Osteoblast (primary cell): ENCODE data around the gene FAT4. TPM values are rescaled to one million over a fixed set of nuclear protein-coding genes. Genes with fewer than 3 reads are reported as not detected.

ENCODE experiments used
- DNase-seq: peaks from one replicate; pipeline ENCODE4 v3.0.0; 2011; ENCODE audit warnings: low spot score, mixed read lengths; ENCODE audit not compliant: insufficient read length; ENCODE audit errors: missing footprints
- H2AFZ ChIP-seq: 2 replicates; pipeline ENCODE4 v1.6.0; 2011; ENCODE audit warnings: mild to moderate bottlenecking, low read length
- H3K27ac ChIP-seq: 2 replicates; pipeline ENCODE4 v1.5.1; 2011; ENCODE audit warnings: mild to moderate bottlenecking, low read depth, low read length, moderate library complexity
- H3K27me3 ChIP-seq: 2 replicates; pipeline ENCODE4 v1.6.0; 2012; ENCODE audit warnings: mild to moderate bottlenecking, control low read depth, inconsistent platforms, low read length, moderate library complexity; ENCODE audit not compliant: insufficient read depth
- H3K36me3 ChIP-seq: 2 replicates; pipeline ENCODE4 v1.5.1; 2011; ENCODE audit warnings: mild to moderate bottlenecking, low read length, control low read depth, moderate library complexity; ENCODE audit not compliant: insufficient read depth
- H3K4me1 ChIP-seq: 2 replicates; pipeline ENCODE4 v1.5.1; 2011; ENCODE audit warnings: mild to moderate bottlenecking, low read length, control low read depth, moderate library complexity; ENCODE audit not compliant: insufficient read depth
- H3K4me2 ChIP-seq: 2 replicates; pipeline ENCODE4 v1.6.0; 2011; ENCODE audit warnings: mild to moderate bottlenecking, low read length; ENCODE audit not compliant: insufficient read depth
- H3K4me3 ChIP-seq: fragments of 200-600 bp; sonication (generic); 3 replicates; pipeline ENCODE4 v1.5.1; 2012; ENCODE audit warnings: mild to moderate bottlenecking, low read length, inconsistent platforms; ENCODE audit not compliant: insufficient read depth
- H3K79me2 ChIP-seq: 2 replicates; pipeline ENCODE4 v1.6.0; 2012; ENCODE audit warnings: mild to moderate bottlenecking, low read length, control low read depth, inconsistent platforms; ENCODE audit not compliant: insufficient read depth
- H3K9me3 ChIP-seq: 2 replicates; pipeline ENCODE4 v1.5.1; 2011; ENCODE audit warnings: low read depth, low read length, control low read depth
- H4K20me1 ChIP-seq: 2 replicates; pipeline ENCODE4 v1.6.0; 2012; ENCODE audit warnings: mild to moderate bottlenecking, low read length, control low read depth; ENCODE audit not compliant: insufficient read depth
- total RNA-seq: library from RNA; depleted of rRNA; stranded (reverse); fragments of >200 nt; gene quantifications from 2 replicates; pipeline ENCODE4 v1.2.3, GENCODE V29; 2012
- TF ChIP-seq, protein P1 (sequence below): IDR thresholded peaks from 2 replicates; pipeline ENCODE4 v1.5.1; 2011; ENCODE audit warnings: mild to moderate bottlenecking, low read depth, low read length, moderate library complexity; ENCODE audit errors: extremely low read depth

The FAT4 gene
- total RNA-seq, 1 donor = 27.9 TPM

- Histone ChIP-seq H3K9me3 (no peaks in the 10 kb centered on the region), H3K4me3 (no peak overlapping the region), H3K27me3 (no peaks in the 10 kb centered on the region), H2AFZ (no peak overlapping the region), H4K20me1 (no peaks in the 10 kb centered on the region), H3K36me3 (no peaks in the 10 kb centered on the region), H3K27ac (no peak overlapping the region), H3K79me2 (no peaks in the 10 kb centered on the region), H3K4me1 (peaks cover 8% of the 10 kb centered on the region), H3K4me2 (no peak overlapping the region)
- DNase-seq = no peak
- TF ChIP-seq, protein P1, sequence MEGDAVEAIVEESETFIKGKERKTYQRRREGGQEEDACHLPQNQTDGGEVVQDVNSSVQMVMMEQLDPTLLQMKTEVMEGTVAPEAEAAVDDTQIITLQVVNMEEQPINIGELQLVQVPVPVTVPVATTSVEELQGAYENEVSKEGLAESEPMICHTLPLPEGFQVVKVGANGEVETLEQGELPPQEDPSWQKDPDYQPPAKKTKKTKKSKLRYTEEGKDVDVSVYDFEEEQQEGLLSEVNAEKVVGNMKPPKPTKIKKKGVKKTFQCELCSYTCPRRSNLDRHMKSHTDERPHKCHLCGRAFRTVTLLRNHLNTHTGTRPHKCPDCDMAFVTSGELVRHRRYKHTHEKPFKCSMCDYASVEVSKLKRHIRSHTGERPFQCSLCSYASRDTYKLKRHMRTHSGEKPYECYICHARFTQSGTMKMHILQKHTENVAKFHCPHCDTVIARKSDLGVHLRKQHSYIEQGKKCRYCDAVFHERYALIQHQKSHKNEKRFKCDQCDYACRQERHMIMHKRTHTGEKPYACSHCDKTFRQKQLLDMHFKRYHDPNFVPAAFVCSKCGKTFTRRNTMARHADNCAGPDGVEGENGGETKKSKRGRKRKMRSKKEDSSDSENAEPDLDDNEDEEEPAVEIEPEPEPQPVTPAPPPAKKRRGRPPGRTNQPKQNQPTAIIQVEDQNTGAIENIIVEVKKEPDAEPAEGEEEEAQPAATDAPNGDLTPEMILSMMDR = no peak
These were observed 46.5 kb upstream of the FAT4 start for GRCh38 chr4:125268068-125268755.

DNA sequence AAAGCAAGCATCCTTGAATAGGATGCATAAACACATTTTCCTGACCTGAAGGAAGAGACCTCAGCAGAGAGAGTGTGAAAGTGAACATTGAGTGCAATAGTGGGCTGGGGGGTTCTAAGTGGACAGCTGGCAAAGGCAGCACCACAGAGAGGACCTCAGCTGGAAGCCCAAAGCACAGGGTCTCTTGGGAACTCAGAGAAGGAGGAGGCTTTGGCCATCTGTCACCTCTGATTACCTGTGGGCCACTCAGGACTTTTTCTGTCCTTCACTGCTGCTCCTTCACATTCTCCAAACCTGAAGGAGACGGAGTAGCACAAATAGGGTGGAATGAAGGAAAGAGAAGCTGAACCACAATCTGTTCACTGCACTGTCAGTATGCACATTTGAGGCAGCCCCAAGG, 37.9 kb upstream of the FAT4 start:
- Histone ChIP-seq H3K36me3 (no peaks in the 10 kb centered on the region), H4K20me1 (no peaks in the 10 kb centered on the region), H3K4me1 (no peaks in the 10 kb centered on the region), H3K27ac (no peak overlapping the region), H3K27me3 (no peaks in the 10 kb centered on the region), H2AFZ (no peak overlapping the region), H3K9me3 (no peaks in the 10 kb centered on the region), H3K4me2 (no peak overlapping the region), H3K4me3 (no peak overlapping the region), H3K79me2 (no peaks in the 10 kb centered on the region)
- DNase-seq = no peak
- TF ChIP-seq, protein P1 = no peak

GRCh38 chr4:125277790-125278189, 37.0 kb upstream of the FAT4 start:
- TF ChIP-seq, protein P1 = no peak

DNA sequence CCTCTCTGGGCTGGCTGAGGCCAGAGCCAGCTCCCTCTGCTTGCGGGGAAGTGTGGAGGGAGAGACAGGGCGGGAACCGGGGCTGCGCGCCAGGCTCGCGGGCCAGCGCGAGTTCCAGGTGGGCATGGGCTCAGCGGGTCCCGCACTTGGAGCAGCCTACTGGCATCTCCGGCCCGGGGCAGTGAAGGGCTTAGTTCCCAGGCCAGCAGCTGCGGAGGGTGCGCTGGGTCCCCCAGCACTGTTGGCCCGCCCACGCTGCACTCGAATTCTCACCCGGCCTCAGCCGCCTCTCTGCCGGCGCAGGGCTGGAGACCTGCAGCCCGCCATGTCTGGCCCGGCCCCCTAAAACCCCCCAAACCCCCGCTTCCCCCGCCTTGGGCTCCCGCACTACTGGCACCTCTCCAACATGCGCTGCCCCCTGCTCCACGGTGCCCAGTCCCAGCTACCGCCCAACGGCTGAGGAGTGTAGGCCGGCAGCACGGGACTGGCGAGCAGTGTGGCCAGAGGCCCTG, 33.8 kb upstream of the FAT4 start:
- Histone ChIP-seq H3K4me2 (no peak overlapping the region), H3K27ac (no peak overlapping the region), H3K9me3 (no peaks in the 10 kb centered on the region), H2AFZ (no peak overlapping the region), H3K36me3 (no peaks in the 10 kb centered on the region), H4K20me1 (no peaks in the 10 kb centered on the region), H3K4me3 (no peak overlapping the region), H3K79me2 (no peaks in the 10 kb centered on the region), H3K27me3 (no peaks in the 10 kb centered on the region), H3K4me1 (no peaks in the 10 kb centered on the region)
- DNase-seq = no peak
- TF ChIP-seq, protein P1 = no peak

More at GRCh38 chr4:125277790-125278189, 37.0 kb upstream of the FAT4 start:
- no peak overlapping the region for H3K4me3 ChIP-seq
- H2AFZ ChIP-seq = no peak overlapping the region
- no peak overlapping the region for H3K27ac ChIP-seq
- H3K79me2 ChIP-seq = no peaks in the 10 kb centered on the region
- no peaks in the 10 kb centered on the region for H3K27me3 ChIP-seq
- DNase-seq = no peak
- no peak overlapping the region for H3K4me2 ChIP-seq
- H3K4me1 ChIP-seq = no peaks in the 10 kb centered on the region
- no peaks in the 10 kb centered on the region for H3K9me3 ChIP-seq
- no peaks in the 10 kb centered on the region for H3K36me3 ChIP-seq
- no peaks in the 10 kb centered on the region for H4K20me1 ChIP-seq
